ENCODE data around the gene OR4D9. TPM values are rescaled to one million over a fixed set of nuclear protein-coding genes. Genes with fewer than 3 reads are reported as not detected.

OR4D9 gene
- total and polyA plus RNA-seq, 2 of the 8 experiments (the other 6 are each of a cell fraction or from before 2014, with no cell fraction given): not detected

DNA sequence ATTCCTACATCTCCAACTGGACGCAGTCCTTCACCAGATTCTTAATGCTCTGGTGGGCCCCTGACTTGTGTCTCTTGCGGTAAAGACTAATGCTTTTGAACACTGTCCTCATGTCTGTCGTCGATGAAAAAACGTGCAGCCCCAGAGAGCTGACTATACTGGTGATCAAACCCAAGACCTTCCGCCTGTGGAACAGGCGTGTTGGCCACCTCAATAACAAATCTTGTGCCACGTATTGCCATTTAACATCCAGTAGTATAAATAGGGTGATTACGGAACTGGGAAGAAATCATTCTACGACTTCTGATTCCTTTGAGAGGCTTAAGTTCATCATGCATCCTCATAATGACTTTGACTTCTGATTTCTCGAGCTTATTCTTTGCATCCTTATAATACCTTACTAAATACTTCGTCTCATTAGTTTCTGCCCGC, 45.6 kb downstream of the OR4D9 start (continued):
- TF ChIP-seq NANOG (IDR thresholded peaks at IDR 0.05; ENCODE audit: insufficient read depth, low read depth, low read length, poor library complexity, severe bottlenecking): no peak
- TF ChIP-seq FOSL1 (IDR thresholded peaks at IDR 0.05; ENCODE audit: insufficient read depth, low read depth, low read length): no peak
- TF ChIP-seq, protein P1, sequence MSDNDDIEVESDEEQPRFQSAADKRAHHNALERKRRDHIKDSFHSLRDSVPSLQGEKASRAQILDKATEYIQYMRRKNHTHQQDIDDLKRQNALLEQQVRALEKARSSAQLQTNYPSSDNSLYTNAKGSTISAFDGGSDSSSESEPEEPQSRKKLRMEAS (IDR thresholded peaks at IDR 0.05): no peak
- no peak for TF ChIP-seq YY1 (IDR thresholded peaks at IDR 0.05; ENCODE audit: low read depth, low read length)
- TF ChIP-seq TAF1 (IDR thresholded peaks at IDR 0.05; ENCODE audit: low read depth, low read length): no peak
- TF ChIP-seq RNF2 (IDR thresholded peaks at IDR 0.05; ENCODE audit: borderline replicate concordance, low read depth, low read length, missing control alignments, poor library complexity, severe bottlenecking): no peak
- TF ChIP-seq RBBP5 (IDR thresholded peaks at IDR 0.05; ENCODE audit: borderline replicate concordance, low read depth, low read length): no peak
- TF ChIP-seq CREB1 (IDR thresholded peaks at IDR 0.05): no peak

All from H1 (cell line).